ENCODE data around the gene MORN1. TPM values are rescaled to one million over a fixed set of nuclear protein-coding genes. Genes with fewer than 3 reads are reported as not detected.

Gene MORN1
- total and polyA plus RNA-seq, 2 of the 4 experiments (the other 2 are of a cell fraction), result 3.0 to 4.2 TPM

GRCh38 chr1:2399890-2400575, 8.7 kb upstream of the MORN1 start:
- Histone ChIP-seq H3K36me3 (ENCODE audit: control insufficient read depth, insufficient read depth, low read length) (peaks cover 85% of the 10 kb centered on the region), H2AFZ (replicated peaks; ENCODE audit: low read length, poor library complexity) (no peak overlapping the region), H3K27ac (ENCODE audit: insufficient read depth, low read length) (no peak overlapping the region), H2AK9ac (replicated peaks; ENCODE audit: low read depth, low read length, poor library complexity) (no peak overlapping the region), H2BK5ac (ENCODE audit: low read depth, low read length, poor library complexity, severe bottlenecking) (no peak overlapping the region), H3K9me3 (ENCODE audit: control insufficient read depth, insufficient read depth, low read length) (no peaks in the 10 kb centered on the region), H3K4me1 (ENCODE audit: control insufficient read depth, insufficient read depth, low read length) (no peaks in the 10 kb centered on the region), H2BK15ac (ENCODE audit: low read depth, low read length) (no peak overlapping the region), H4K5ac (ENCODE audit: low read depth, low read length) (no peak overlapping the region), H4K20me1 (ENCODE audit: insufficient read depth, low read length) (peaks cover 56% of the 10 kb centered on the region), H4K8ac (ENCODE audit: low read depth in 2 of 2, low read length in 2 of 2) (no peak overlapping the region), H3K79me1 (ENCODE audit: low read depth in 1 of 2, low read length in 2 of 2) (peaks cover 28 to 72% of the 10 kb centered on the region in 2 experiments), H3K14ac (replicated peaks; ENCODE audit: low read depth, low read length) (no peak overlapping the region), H2AK5ac (ENCODE audit: low read depth, low read length) (no peak overlapping the region), H3K56ac (ENCODE audit: extremely low read depth, insufficient read depth, low read length) (no peak overlapping the region), H3K4ac (ENCODE audit: low read depth, low read length) (no peak overlapping the region), H2BK20ac (ENCODE audit: low read depth, low read length) (no peak overlapping the region), H3K27me3 (ENCODE audit: control insufficient read depth, insufficient read depth, low read length) (no peaks in the 10 kb centered on the region), H3K23ac (ENCODE audit: low read depth, low read length) (no peak overlapping the region), H4K91ac (ENCODE audit: insufficient read depth, low read depth, low read length) (no peak overlapping the region), H3K4me3 (ENCODE audit: insufficient read depth, low read depth, low read length) (no peak overlapping the region), H3K4me2 (ENCODE audit: low read depth, low read length) (no peak overlapping the region), H3K9ac (ENCODE audit: low read depth, low read length) (no peak overlapping the region), H3K18ac (ENCODE audit: low read depth, low read length) (no peak overlapping the region), H3K9me1 (ENCODE audit: insufficient read depth, low read length) (no peaks in the 10 kb centered on the region; the same call in 1 of the 2 replicates), H2BK120ac (ENCODE audit: low read depth, low read length) (no peak overlapping the region)
- BruUV-seq (replicated peaks), result no TSS peak
- intact Hi-C loops (cut with micrococcal nuclease), result no loop called here
- DNase-seq (no peak), ATAC-seq (ENCODE audit: low read depth) (no peak)
- CTCF ChIA-PET, result no interaction called here
- in situ Hi-C loops (cut with MboI; ENCODE audit: low sequenced_read_pairs), result loop anchor here (25.0 kb wide), 1 partner anchor 912 kb away; no protein-coding TSS in a partner anchor
- POLR2A ChIA-PET (ENCODE audit: unreplicated experiment), result no interaction called here
- dilution Hi-C loops (cut with HindIII; ENCODE audit: low sequenced_read_pairs, unreplicated experiment), result no loop called here
- no CpG with 5 or more reads among the region's 22 CpGs for WGBS, 2 experiments (ENCODE audit: extremely low coverage in 2 of 2, insufficient read length in 1 of 2)
- TF ChIP-seq CHD1 (IDR thresholded peaks at IDR 0.05; ENCODE audit: low read depth, low read length), result no peak
- no peak for TF ChIP-seq NFE2L2 (IDR thresholded peaks at IDR 0.05; ENCODE audit: low read depth, low read length)
- TF ChIP-seq MAFK (IDR thresholded peaks at IDR 0.05; ENCODE audit: low read depth, low read length), result no peak
- TF ChIP-seq ELK1 (IDR thresholded peaks at IDR 0.05; ENCODE audit: borderline replicate concordance, low read depth, low read length), result no peak
- no peak for TF ChIP-seq CEBPB (IDR thresholded peaks at IDR 0.05; ENCODE audit: low read depth, low read length)
- TF ChIP-seq BHLHE40 (IDR thresholded peaks at IDR 0.05; ENCODE audit: low read depth, low read length), result no peak
- no peak for TF ChIP-seq CTCF (conservative IDR thresholded peaks at IDR 0.05; ENCODE audit: low read depth, low read length)
- no peak for TF ChIP-seq FOS (IDR thresholded peaks at IDR 0.05; ENCODE audit: low read depth, low read length)
- TF ChIP-seq SMC3 (IDR thresholded peaks at IDR 0.05; ENCODE audit: low read depth, low read length), result no peak
- no peak for TF ChIP-seq MAZ (IDR thresholded peaks at IDR 0.05; ENCODE audit: borderline replicate concordance, low read depth, low read length)
- TF ChIP-seq POLR2A (IDR thresholded peaks at IDR 0.05; ENCODE audit: low read depth, low read length), result no peak
- no peak for TF ChIP-seq RAD21 (IDR thresholded peaks at IDR 0.05; ENCODE audit: low read length)
- no peak for TF ChIP-seq RCOR1 (IDR thresholded peaks at IDR 0.05; ENCODE audit: insufficient replicate concordance, low read length)
- TF ChIP-seq RFX5 (IDR thresholded peaks at IDR 0.05; ENCODE audit: low read depth, low read length), result no peak
- TF ChIP-seq USF2 (IDR thresholded peaks at IDR 0.05; ENCODE audit: low read depth, low read length), result no peak
- no peak for TF ChIP-seq MXI1 (IDR thresholded peaks at IDR 0.05; ENCODE audit: borderline replicate concordance, low read depth, low read length)

All from IMR-90 (cell line).